Dendritic cell treated with granulocyte-macrophage colony-stimulating factor and Interleukin-4, amounts not matched to agents 40 ng/mL and 50 ng/mL, for 4 days (primary cell): ENCODE measurements around the gene MAPK8IP3.
"Not testable (repeated sequence)": the region's sequence is repeated elsewhere in the genome, so short reads cannot be mapped to it uniquely, and the experiment has no call there.

ENCODE experiments used
- H3K27ac Mint-ChIP-seq: one replicate; pipeline ENCODE4 v1.8.0; 2022; ENCODE audit warnings: mild to moderate bottlenecking, mixed read lengths
- H3K27me3 Mint-ChIP-seq: one replicate; pipeline ENCODE4 v1.8.0; 2022; ENCODE audit warnings: mild to moderate bottlenecking, mixed read lengths
- H3K36me3 Mint-ChIP-seq: one replicate; pipeline ENCODE4 v1.8.0; 2022; ENCODE audit warnings: low read depth, mixed read lengths
- H3K4me1 Mint-ChIP-seq: one replicate; pipeline ENCODE4 v1.8.0; 2022; ENCODE audit warnings: low read depth, mixed read lengths
- H3K4me3 Mint-ChIP-seq: one replicate; pipeline ENCODE4 v1.8.0; 2022; ENCODE audit warnings: mild to moderate bottlenecking, moderate library complexity, mixed read lengths
- H3K9me3 Mint-ChIP-seq: one replicate; pipeline ENCODE4 v1.8.0; 2022; ENCODE audit warnings: mixed read lengths
- intact Hi-C: fragments of 100-400 bp; cut with micrococcal nuclease; formaldehyde crosslinking; loops from one replicate; pipeline ENCODE4 v1.15.0; 2022

MAPK8IP3 gene

GRCh38 chr16:1794908-1795666 lies 89.1 kb downstream of the MAPK8IP3 start:
- Mint-ChIP-seq H3K36me3 (peaks cover 27% of the 10 kb centered on the region), H3K9me3 (peaks cover 16% of the 10 kb centered on the region), H3K27me3 (no peaks in the 10 kb centered on the region), H3K27ac (no peak overlapping the region), H3K4me1 (no peaks in the 10 kb centered on the region), H3K4me3 (no peak overlapping the region)
- intact Hi-C loops: no loop called here

DNA sequence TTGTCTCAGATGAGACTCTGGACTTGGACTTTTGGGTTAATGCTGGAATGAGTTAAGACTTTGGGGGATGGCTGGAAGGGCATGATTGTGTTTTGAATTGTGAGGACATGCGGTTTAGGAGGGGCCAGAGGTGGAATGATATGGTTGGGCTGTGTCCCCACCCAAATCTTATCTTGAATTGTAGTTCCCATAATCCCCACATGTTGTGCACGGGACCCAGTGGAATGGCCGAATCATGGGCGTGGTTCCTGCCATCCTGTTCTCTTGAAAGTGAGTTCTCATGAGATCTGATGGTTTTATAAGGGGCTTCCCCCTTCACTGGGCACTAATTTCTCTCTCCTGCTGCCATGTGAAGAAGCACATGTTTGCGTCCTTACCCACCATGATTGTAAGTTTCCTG lies 93.3 kb downstream of the MAPK8IP3 start:
- H3K36me3 Mint-ChIP-seq, H3K27me3 Mint-ChIP-seq, H3K4me1 Mint-ChIP-seq, H3K4me3 Mint-ChIP-seq, H3K27ac Mint-ChIP-seq, intact Hi-C loops: not testable (repeated sequence)
- H3K9me3 Mint-ChIP-seq: peaks cover 23% of the 10 kb centered on the region

DNA sequence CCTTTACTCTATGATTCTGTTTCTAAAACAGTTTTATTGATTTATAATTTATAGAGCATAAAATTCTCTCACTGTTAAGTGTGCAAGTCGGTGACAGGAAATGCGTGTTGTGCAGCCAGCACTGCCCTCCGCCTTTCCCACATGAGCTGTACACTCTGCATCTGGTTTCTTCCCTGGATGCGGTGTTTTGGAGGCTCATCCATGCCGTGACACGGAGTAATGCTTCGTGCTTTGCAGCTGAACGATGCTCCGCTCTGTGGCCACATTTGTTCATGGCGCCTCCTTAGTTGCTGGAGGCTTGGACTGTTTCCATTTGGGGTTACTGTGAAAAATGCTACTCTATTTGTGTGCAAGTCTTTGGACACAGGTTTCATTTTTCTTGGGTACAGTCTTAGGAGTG lies 94.7 kb downstream of the MAPK8IP3 start:
- intact Hi-C loops: no loop called here
- H3K4me3 Mint-ChIP-seq: no peak overlapping the region
- no peaks in the 10 kb centered on the region for H3K27me3 Mint-ChIP-seq
- peaks cover 23% of the 10 kb centered on the region for H3K9me3 Mint-ChIP-seq
- no peaks in the 10 kb centered on the region for H3K4me1 Mint-ChIP-seq
- no peak overlapping the region for H3K27ac Mint-ChIP-seq
- peaks cover 18% of the 10 kb centered on the region for H3K36me3 Mint-ChIP-seq

- intact Hi-C loops: no loop called here
- Mint-ChIP-seq H3K9me3 (no peaks in the 10 kb centered on the region), H3K4me3 (no peak overlapping the region), H3K27ac (no peak overlapping the region), H3K27me3 (no peaks in the 10 kb centered on the region), H3K4me1 (no peaks in the 10 kb centered on the region), H3K36me3 (peaks cover 87% of the 10 kb centered on the region)
These were observed 101.6 kb downstream of the MAPK8IP3 start for GRCh38 chr16:1807626-1808025.

DNA sequence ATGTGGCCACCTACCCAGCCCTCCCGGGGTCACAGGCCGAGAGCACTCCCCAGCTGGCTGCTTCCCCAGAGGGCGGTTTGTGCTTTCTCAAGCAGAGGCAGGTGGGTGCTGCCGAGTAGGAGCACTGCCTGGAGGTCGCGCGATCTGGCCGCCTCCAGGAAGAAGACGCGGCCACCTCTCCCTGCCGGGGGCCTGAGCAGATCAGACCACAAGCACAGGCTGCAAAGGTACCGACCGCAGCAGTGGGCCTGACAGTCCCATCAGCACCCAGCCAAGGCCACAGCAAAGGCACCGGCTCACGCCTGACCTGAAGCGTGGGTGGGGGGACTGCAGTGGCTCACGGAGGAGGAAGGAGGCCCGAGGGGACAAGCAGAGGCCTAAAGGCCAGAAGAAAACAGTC lies 102.7 kb downstream of the MAPK8IP3 start:
- Mint-ChIP-seq H3K36me3 (peaks cover 98% of the 10 kb centered on the region), H3K27me3 (no peaks in the 10 kb centered on the region), H3K4me1 (peaks cover 9% of the 10 kb centered on the region)

GRCh38 chr16:1809281-1809801 lies 103.3 kb downstream of the MAPK8IP3 start:
- peaks cover 9% of the 10 kb centered on the region for H3K4me1 Mint-ChIP-seq
- no peaks in the 10 kb centered on the region for H3K9me3 Mint-ChIP-seq
- peaks cover 100% of the 10 kb centered on the region for H3K36me3 Mint-ChIP-seq
- no peaks in the 10 kb centered on the region for H3K27me3 Mint-ChIP-seq
- no peak overlapping the region for H3K27ac Mint-ChIP-seq
- H3K4me3 Mint-ChIP-seq: no peak overlapping the region
- intact Hi-C loops: no loop called here

More for the DNA sequence above, 102.7 kb downstream of the MAPK8IP3 start:
- no peak overlapping the region for H3K27ac Mint-ChIP-seq
- H3K9me3 Mint-ChIP-seq: no peaks in the 10 kb centered on the region
- H3K4me3 Mint-ChIP-seq: no peak overlapping the region
- intact Hi-C loops: no loop called here

GRCh38 chr16:1810106-1810505 lies 104.1 kb downstream of the MAPK8IP3 start:
- Mint-ChIP-seq H3K4me3 (no peak overlapping the region), H3K9me3 (no peaks in the 10 kb centered on the region), H3K36me3 (peaks cover 100% of the 10 kb centered on the region), H3K27me3 (no peaks in the 10 kb centered on the region), H3K27ac (no peak overlapping the region), H3K4me1 (peaks cover 9% of the 10 kb centered on the region)
- intact Hi-C loops: no loop called here

- intact Hi-C loops: no loop called here
- H3K27ac Mint-ChIP-seq: no peak overlapping the region
- H3K36me3 Mint-ChIP-seq: peaks cover 100% of the 10 kb centered on the region
- H3K9me3 Mint-ChIP-seq: no peaks in the 10 kb centered on the region
- H3K4me1 Mint-ChIP-seq: peaks cover 9% of the 10 kb centered on the region
- H3K27me3 Mint-ChIP-seq: no peaks in the 10 kb centered on the region
- no peak overlapping the region for H3K4me3 Mint-ChIP-seq
These were observed 104.5 kb downstream of the MAPK8IP3 start for GRCh38 chr16:1810536-1810935.

GRCh38 chr16:1812732-1813163 lies 106.8 kb downstream of the MAPK8IP3 start:
- Mint-ChIP-seq H3K4me1 (peaks cover 9% of the 10 kb centered on the region), H3K27ac (no peak overlapping the region), H3K4me3 (no peak overlapping the region), H3K36me3 (peaks cover 100% of the 10 kb centered on the region), H3K27me3 (no peaks in the 10 kb centered on the region), H3K9me3 (no peaks in the 10 kb centered on the region)
- intact Hi-C loops: no loop called here

GRCh38 chr16:1815461-1815860 lies 109.5 kb downstream of the MAPK8IP3 start:
- peaks cover 100% of the 10 kb centered on the region for H3K36me3 Mint-ChIP-seq
- intact Hi-C loops: no loop called here
- no peaks in the 10 kb centered on the region for H3K27me3 Mint-ChIP-seq
- H3K27ac Mint-ChIP-seq: no peak overlapping the region
- H3K4me3 Mint-ChIP-seq: no peak overlapping the region
- no peaks in the 10 kb centered on the region for H3K9me3 Mint-ChIP-seq
- peaks cover 9% of the 10 kb centered on the region for H3K4me1 Mint-ChIP-seq

DNA sequence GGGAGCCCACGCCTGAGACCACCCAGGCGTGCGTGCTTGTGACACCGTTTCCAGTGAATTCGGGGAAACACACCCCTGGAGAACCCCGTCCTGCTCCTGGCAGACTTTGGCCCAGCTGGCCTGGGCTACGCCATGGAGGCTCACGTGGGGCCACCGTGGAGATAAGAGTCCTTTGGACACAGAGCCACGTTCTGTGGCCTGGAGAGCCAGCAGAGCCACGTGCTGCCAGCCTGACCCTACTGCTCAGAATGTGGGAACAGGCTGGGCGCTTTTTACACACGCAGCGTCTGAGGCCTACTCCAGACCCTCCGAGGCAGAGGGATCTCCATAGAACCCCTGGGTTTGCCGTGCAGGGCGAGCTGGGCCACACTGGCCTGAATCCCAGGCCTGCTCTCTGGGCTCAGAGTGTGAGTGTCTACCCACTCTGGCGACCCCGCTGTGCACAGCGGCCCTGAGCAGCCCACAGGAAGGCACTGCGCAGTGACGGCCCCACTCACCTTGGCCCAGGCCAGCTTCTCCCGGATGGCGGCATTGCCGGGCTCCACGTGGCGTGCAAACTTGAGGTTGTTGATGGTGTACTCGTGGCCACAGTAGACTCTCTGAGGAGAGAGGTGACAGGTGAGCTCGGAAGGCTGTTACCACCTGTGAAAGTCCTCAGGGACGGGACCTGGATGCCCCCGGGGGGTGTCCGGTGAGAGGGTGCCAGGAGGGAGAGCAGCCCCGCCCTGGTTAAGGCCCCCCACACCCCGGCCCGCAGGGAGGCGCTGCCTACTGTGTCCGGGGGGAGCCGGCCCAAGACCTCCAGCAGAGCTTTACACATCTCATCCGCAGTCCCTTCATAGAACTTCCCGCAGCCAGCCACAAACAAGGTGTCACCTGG lies 110.6 kb downstream of the MAPK8IP3 start:
- no peak overlapping the region for H3K4me3 Mint-ChIP-seq
- H3K27me3 Mint-ChIP-seq: no peaks in the 10 kb centered on the region
- peaks cover 100% of the 10 kb centered on the region for H3K36me3 Mint-ChIP-seq
- intact Hi-C loops: no loop called here
- peaks cover 9% of the 10 kb centered on the region for H3K4me1 Mint-ChIP-seq
- H3K27ac Mint-ChIP-seq: no peak overlapping the region
- no peaks in the 10 kb centered on the region for H3K9me3 Mint-ChIP-seq

- Mint-ChIP-seq H3K4me1 (peaks cover 9% of the 10 kb centered on the region), H3K27me3 (no peaks in the 10 kb centered on the region), H3K9me3 (no peaks in the 10 kb centered on the region), H3K36me3 (peaks cover 100% of the 10 kb centered on the region), H3K4me3 (no peak overlapping the region), H3K27ac (no peak overlapping the region)
- intact Hi-C loops: no loop called here
These were observed 111.2 kb downstream of the MAPK8IP3 start for GRCh38 chr16:1817276-1817589.

DNA sequence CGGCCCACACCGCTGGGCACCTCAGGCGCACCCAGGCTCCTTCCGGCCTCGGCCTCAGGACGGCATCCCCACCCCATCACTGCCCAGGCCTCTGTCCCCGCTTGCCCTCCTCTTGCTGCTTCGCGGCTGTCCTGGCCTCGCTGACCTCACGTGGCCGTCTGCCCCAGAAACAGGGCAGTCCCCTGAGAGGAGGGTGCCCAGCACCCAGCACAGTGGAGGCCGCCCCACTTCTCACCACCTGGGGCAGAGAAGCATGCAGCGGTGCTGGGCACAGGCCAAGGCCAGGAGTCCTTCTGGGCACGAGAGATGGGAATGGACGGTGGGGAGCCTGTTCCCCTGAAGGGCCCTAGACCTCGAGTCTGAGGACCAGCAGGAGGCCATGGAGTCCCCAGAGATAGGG lies 111.7 kb downstream of the MAPK8IP3 start:
- no peak overlapping the region for H3K27ac Mint-ChIP-seq
- H3K36me3 Mint-ChIP-seq: peaks cover 100% of the 10 kb centered on the region
- no peak overlapping the region for H3K4me3 Mint-ChIP-seq
- H3K9me3 Mint-ChIP-seq: no peaks in the 10 kb centered on the region
- H3K4me1 Mint-ChIP-seq: peaks cover 8% of the 10 kb centered on the region
- intact Hi-C loops: no loop called here
- no peaks in the 10 kb centered on the region for H3K27me3 Mint-ChIP-seq

GRCh38 chr16:1818204-1818872 lies 112.3 kb downstream of the MAPK8IP3 start:
- Mint-ChIP-seq H3K36me3 (peaks cover 97% of the 10 kb centered on the region), H3K4me1 (peaks cover 2% of the 10 kb centered on the region), H3K27ac (no peak overlapping the region), H3K4me3 (no peak overlapping the region), H3K9me3 (no peaks in the 10 kb centered on the region), H3K27me3 (no peaks in the 10 kb centered on the region)
- intact Hi-C loops: no loop called here
